Measurements from ENCODE around the gene POLE2.

DNA sequence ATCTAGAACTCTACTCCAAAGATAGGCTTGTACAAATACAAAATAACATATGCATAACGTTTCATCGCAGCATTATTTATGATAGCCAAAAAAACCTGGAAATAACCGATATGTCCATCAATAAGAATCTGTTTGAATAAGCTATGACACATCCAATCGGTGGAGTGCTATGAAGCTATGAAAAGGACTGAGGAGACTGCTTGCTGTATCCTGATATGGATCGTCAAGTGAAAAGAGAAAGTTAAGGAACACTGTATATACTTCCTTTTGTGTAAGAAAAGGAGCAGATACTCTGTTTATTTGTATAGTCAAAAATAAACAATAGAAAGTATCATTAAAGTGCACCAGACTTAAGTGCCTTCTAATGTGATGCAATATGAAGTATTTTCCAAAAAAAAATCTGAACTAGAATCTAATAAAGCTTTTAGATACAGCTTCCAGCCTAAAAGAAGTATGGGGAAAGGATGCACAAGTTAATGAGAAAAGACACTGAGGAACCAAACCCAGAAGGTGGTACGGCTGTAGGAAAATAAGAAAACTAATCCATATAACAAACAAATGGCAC is 4.3 kb upstream of the POLE2 start:
- TF ChIP-seq, protein P1, sequence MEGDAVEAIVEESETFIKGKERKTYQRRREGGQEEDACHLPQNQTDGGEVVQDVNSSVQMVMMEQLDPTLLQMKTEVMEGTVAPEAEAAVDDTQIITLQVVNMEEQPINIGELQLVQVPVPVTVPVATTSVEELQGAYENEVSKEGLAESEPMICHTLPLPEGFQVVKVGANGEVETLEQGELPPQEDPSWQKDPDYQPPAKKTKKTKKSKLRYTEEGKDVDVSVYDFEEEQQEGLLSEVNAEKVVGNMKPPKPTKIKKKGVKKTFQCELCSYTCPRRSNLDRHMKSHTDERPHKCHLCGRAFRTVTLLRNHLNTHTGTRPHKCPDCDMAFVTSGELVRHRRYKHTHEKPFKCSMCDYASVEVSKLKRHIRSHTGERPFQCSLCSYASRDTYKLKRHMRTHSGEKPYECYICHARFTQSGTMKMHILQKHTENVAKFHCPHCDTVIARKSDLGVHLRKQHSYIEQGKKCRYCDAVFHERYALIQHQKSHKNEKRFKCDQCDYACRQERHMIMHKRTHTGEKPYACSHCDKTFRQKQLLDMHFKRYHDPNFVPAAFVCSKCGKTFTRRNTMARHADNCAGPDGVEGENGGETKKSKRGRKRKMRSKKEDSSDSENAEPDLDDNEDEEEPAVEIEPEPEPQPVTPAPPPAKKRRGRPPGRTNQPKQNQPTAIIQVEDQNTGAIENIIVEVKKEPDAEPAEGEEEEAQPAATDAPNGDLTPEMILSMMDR (conservative IDR thresholded peaks at IDR 0.05; ENCODE audit: low read depth in 2 of 2): no peak
- TF ChIP-seq JUNB (IDR thresholded peaks at IDR 0.05; ENCODE audit: unreplicated experiment) (no peak), EZH2 (IDR thresholded peaks at IDR 0.05; ENCODE audit: low read depth, unreplicated experiment) (no peak), POLR2AphosphoS5 (IDR thresholded peaks at IDR 0.05; ENCODE audit: low read depth) (no peak)
- TF ChIP-seq, protein P2, sequence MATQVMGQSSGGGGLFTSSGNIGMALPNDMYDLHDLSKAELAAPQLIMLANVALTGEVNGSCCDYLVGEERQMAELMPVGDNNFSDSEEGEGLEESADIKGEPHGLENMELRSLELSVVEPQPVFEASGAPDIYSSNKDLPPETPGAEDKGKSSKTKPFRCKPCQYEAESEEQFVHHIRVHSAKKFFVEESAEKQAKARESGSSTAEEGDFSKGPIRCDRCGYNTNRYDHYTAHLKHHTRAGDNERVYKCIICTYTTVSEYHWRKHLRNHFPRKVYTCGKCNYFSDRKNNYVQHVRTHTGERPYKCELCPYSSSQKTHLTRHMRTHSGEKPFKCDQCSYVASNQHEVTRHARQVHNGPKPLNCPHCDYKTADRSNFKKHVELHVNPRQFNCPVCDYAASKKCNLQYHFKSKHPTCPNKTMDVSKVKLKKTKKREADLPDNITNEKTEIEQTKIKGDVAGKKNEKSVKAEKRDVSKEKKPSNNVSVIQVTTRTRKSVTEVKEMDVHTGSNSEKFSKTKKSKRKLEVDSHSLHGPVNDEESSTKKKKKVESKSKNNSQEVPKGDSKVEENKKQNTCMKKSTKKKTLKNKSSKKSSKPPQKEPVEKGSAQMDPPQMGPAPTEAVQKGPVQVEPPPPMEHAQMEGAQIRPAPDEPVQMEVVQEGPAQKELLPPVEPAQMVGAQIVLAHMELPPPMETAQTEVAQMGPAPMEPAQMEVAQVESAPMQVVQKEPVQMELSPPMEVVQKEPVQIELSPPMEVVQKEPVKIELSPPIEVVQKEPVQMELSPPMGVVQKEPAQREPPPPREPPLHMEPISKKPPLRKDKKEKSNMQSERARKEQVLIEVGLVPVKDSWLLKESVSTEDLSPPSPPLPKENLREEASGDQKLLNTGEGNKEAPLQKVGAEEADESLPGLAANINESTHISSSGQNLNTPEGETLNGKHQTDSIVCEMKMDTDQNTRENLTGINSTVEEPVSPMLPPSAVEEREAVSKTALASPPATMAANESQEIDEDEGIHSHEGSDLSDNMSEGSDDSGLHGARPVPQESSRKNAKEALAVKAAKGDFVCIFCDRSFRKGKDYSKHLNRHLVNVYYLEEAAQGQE (IDR thresholded peaks at IDR 0.05; ENCODE audit: unreplicated experiment): no peak
- TF ChIP-seq, protein P3, sequence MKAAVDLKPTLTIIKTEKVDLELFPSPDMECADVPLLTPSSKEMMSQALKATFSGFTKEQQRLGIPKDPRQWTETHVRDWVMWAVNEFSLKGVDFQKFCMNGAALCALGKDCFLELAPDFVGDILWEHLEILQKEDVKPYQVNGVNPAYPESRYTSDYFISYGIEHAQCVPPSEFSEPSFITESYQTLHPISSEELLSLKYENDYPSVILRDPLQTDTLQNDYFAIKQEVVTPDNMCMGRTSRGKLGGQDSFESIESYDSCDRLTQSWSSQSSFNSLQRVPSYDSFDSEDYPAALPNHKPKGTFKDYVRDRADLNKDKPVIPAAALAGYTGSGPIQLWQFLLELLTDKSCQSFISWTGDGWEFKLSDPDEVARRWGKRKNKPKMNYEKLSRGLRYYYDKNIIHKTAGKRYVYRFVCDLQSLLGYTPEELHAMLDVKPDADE (IDR thresholded peaks at IDR 0.05): no peak

Data from GM23338 (cell line).